Gastrocnemius medialis (tissue), 4 donors: ENCODE measurements around the gene TMPRSS3. TPM values are rescaled to one million over a fixed set of nuclear protein-coding genes. Genes with fewer than 3 reads are reported as not detected.

Experiments used
- ATAC-seq, 2 donors: fragments of 150-250 bp; one replicate each; pipeline ENCODE4 v1.9.1; 2016
- DNase-seq, 2 donors: peaks; one replicate each; pipeline ENCODE4 v3.0.0-alpha.2; 2019
- H3K27ac ChIP-seq, 4 donors: fragments of 200-600 bp; sonication (generic); 1 replicate in 1 of 4; 2 replicates in 3 of 4; pipeline ENCODE4 v1.5.1; 2016 to 2018; ENCODE audit warnings: mild to moderate bottlenecking in 2 of 4, moderate library complexity in 1 of 4
- H3K27me3 ChIP-seq, 3 donors: fragments of 200-600 bp; sonication (generic) in 2 of 3; 1 replicate in 1 of 3; 2 replicates in 2 of 3; pipeline versions ENCODE4 v1.5.1 to v1.6.0; 2016 to 2019; ENCODE audit warnings: mild to moderate bottlenecking in 1 of 3, moderate library complexity in 1 of 3
- H3K36me3 ChIP-seq, 2 donors: fragments of 200-600 bp; sonication (generic) in 1 of 2; one replicate each; pipeline ENCODE4 v1.5.1; 2017 to 2018
- H3K4me1 ChIP-seq, 2 donors: fragments of 200-600 bp; sonication (generic) in 1 of 2; one replicate each; pipeline ENCODE4 v1.5.1; 2016 to 2017; ENCODE audit warnings: mild to moderate bottlenecking in 2 of 2
- H3K4me3 ChIP-seq, 4 donors: fragments of 200-600 bp; sonication (generic) in 3 of 4; 1 replicate in 1 of 4; 2 replicates in 3 of 4; pipeline ENCODE4 v1.5.1; 2016 to 2019; ENCODE audit warnings: mild to moderate bottlenecking in 2 of 4
- H3K9me3 ChIP-seq, 3 donors: fragments of 200-600 bp; sonication (generic) in 2 of 3; 1 replicate in 1 of 3; 2 replicates in 2 of 3; pipeline ENCODE4 v1.5.1; 2016 to 2019
- POLR2A ChIP-seq, 2 donors: fragments of 450-650 bp; IDR thresholded peaks; one replicate each; pipeline ENCODE4 v1.6.1; 2017; ENCODE audit warnings: antibody characterized with exemption in 2 of 2, mild to moderate bottlenecking in 2 of 2, moderate library complexity in 2 of 2
- in situ Hi-C, 4 donors: fragments of 200-750 bp; cut with MboI; loops; one replicate each; pipeline versions ENCODE4 v1.15.0 to v1.8.0; 2017; ENCODE audit warnings: low sequenced_read_pairs in 4 of 4
- intact Hi-C: fragments of 100-400 bp; cut with DNase I; formaldehyde crosslinking; loops from one replicate; pipeline ENCODE4 v1.15.1; 2023; ENCODE audit warnings: low total_unique reads
- total RNA-seq, 4 donors: library from RNA; depleted of rRNA; stranded (reverse); fragments of >200 nt; gene quantifications; one replicate each; pipeline versions ENCODE4 v1.1.0 to v1.2.3, GENCODE V29; 2016
- TF ChIP-seq, protein P1 (sequence below), 5 experiments: fragments of 450-650 bp in 3 of 5; fragments of 200-600 bp in 2 of 5; sonication (generic) in 2 of 5; IDR thresholded peaks in 4 of 5; conservative IDR thresholded peaks in 1 of 5; 1 replicate in 4 of 5; 2 replicates in 1 of 5; pipeline ENCODE4 v1.5.1; 2016 to 2019; ENCODE audit warnings: antibody characterized with exemption in 5 of 5, mild to moderate bottlenecking in 3 of 5, moderate library complexity in 3 of 5

TMPRSS3 gene
- total RNA-seq, 4 donors from 2014 or later, result not detected

DNA sequence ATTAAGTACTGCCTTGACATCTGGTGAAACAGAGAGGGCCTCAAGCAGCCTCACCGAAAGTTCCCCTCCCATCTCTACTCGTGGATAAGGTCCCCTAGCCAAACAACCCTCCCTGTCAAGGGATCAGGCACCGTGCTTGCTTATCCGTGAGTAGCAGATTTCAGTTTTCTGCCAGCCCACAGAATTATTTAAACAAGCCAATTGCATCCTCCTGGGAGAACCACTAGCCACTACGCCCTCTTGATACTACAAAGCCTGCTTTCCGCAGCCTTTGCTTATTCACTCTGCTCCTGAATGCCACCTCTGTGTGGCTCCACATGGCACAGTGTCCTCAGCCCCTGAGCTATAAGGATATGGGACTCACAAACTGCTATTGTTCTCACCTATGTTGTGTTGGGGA, 39.2 kb downstream of the TMPRSS3 start:
- in situ Hi-C loops (no loop called here), intact Hi-C loops (no loop called here)
- H3K9me3 ChIP-seq, result no peaks in the 10 kb centered on the region
- H3K27ac ChIP-seq, result no peak overlapping the region
- no peaks in the 10 kb centered on the region for H3K4me1 ChIP-seq
- no peak for ATAC-seq
- no peak overlapping the region for H3K4me3 ChIP-seq
- H3K27me3 ChIP-seq, result peaks cover 12 to 15% (median 13%) of the 10 kb centered on the region in 3 donors
- TF ChIP-seq, protein P1, sequence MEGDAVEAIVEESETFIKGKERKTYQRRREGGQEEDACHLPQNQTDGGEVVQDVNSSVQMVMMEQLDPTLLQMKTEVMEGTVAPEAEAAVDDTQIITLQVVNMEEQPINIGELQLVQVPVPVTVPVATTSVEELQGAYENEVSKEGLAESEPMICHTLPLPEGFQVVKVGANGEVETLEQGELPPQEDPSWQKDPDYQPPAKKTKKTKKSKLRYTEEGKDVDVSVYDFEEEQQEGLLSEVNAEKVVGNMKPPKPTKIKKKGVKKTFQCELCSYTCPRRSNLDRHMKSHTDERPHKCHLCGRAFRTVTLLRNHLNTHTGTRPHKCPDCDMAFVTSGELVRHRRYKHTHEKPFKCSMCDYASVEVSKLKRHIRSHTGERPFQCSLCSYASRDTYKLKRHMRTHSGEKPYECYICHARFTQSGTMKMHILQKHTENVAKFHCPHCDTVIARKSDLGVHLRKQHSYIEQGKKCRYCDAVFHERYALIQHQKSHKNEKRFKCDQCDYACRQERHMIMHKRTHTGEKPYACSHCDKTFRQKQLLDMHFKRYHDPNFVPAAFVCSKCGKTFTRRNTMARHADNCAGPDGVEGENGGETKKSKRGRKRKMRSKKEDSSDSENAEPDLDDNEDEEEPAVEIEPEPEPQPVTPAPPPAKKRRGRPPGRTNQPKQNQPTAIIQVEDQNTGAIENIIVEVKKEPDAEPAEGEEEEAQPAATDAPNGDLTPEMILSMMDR (IDR thresholded peaks at IDR 0.05 in 4 of 5, conservative IDR thresholded peaks at IDR 0.05 in 1 of 5), result no peak
- no peak for TF ChIP-seq POLR2A (IDR thresholded peaks at IDR 0.05)
- H3K36me3 ChIP-seq, result no peaks in the 10 kb centered on the region
- no peak for DNase-seq

DNA sequence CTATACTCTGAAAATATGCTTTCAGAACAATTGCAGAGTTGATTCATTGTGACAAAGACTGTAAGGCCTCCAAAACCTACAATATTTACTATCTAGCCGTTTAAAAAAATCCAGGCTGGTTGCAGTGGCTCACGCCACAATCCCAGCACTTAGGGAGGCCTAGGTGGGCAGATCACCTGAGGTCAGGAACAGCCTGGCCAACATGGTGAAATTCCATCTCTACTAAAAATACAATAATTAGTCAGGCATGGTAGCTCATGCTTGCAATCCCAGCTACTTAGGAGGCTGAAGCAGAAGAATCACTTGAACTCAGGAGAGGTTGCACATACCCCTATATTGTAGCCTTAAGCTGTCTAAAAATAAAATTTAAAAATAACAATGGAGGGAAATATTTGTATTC, 39.8 kb downstream of the TMPRSS3 start:
- Histone ChIP-seq H3K4me3 (no peak overlapping the region), H3K27me3 (peaks cover 9 to 15% (median 10%) of the 10 kb centered on the region in 3 donors), H3K36me3 (no peaks in the 10 kb centered on the region), H3K27ac (no peak overlapping the region), H3K4me1 (no peaks in the 10 kb centered on the region), H3K9me3 (no peaks in the 10 kb centered on the region)
- in situ Hi-C loops (no loop called here), intact Hi-C loops (no loop called here)
- TF ChIP-seq, protein P1 (IDR thresholded peaks at IDR 0.05 in 4 of 5, conservative IDR thresholded peaks at IDR 0.05 in 1 of 5), result no peak
- TF ChIP-seq POLR2A (IDR thresholded peaks at IDR 0.05), result no peak
- DNase-seq, result no peak
- ATAC-seq, result no peak

DNA sequence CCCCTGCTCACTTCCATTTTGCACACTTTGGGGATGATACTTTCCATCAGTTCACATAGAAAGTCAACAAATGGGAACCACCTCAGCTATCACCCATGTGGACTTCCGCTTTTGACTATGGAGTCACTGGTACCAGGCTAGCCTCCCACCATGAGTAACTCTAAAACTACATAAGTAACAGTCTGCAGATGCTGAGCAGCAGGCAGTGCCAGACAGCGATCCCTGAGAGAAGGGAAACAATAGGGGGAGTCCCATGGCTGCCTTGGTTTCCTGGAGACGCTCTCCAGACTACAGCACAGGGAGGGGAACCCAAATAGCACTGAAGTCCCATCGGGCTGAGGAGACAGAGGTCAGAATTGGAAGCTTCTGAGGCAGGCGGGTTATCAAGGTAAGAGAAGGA, 42.2 kb downstream of the TMPRSS3 start:
- ATAC-seq, result no peak
- H3K36me3 ChIP-seq, result no peaks in the 10 kb centered on the region
- no peak overlapping the region for H3K4me3 ChIP-seq
- no peaks in the 10 kb centered on the region for H3K9me3 ChIP-seq
- in situ Hi-C loops (no loop called here), intact Hi-C loops (no loop called here)
- no peak for TF ChIP-seq POLR2A (IDR thresholded peaks at IDR 0.05)
- TF ChIP-seq, protein P1 (IDR thresholded peaks at IDR 0.05 in 4 of 5, conservative IDR thresholded peaks at IDR 0.05 in 1 of 5), result no peak
- no peak overlapping the region for H3K27ac ChIP-seq
- H3K27me3 ChIP-seq, result peaks cover 0 to 8% (median 3%) of the 10 kb centered on the region in 3 donors
- H3K4me1 ChIP-seq, result no peaks in the 10 kb centered on the region
- no peak for DNase-seq

DNA sequence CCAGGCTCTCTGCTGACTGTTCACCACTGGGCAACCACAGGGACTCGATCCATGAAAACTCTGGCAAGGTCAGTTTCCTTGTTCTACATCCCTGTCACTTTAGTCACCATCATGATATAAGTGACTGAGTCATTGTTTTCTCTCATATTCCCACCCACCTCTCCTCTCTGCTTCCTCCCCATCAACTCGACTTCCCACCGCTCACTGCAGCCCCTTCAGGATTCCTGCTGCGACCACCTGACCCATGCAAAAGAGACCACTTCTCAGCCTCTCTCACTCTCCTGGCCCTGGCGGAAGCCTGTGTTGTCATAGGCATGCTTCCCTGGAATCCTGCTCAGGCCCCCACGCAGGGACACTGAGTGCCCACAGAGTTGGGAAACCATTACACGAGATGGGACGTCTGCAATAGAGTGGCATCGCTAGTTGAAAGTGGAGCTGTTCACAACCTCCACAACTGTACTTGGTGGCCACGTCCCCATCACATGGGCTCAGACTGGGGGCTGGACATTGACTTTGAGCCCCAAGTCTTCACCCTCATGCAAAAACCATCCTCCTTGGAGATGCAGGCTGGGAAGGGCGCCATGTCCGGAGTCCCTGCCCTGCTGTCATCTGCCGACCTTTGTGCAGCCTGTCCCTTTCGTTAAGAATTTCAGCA, 43.3 kb downstream of the TMPRSS3 start:
- no peaks in the 10 kb centered on the region for H3K4me1 ChIP-seq
- no peak overlapping the region for H3K27ac ChIP-seq
- in situ Hi-C loops (no loop called here), intact Hi-C loops (no loop called here)
- ATAC-seq, result no peak
- TF ChIP-seq POLR2A (IDR thresholded peaks at IDR 0.05), result no peak
- TF ChIP-seq, protein P1 (IDR thresholded peaks at IDR 0.05 in 4 of 5, conservative IDR thresholded peaks at IDR 0.05 in 1 of 5), result no peak
- no peak overlapping the region for H3K4me3 ChIP-seq
- H3K27me3 ChIP-seq, result peaks cover 0 to 4% (median 0%) of the 10 kb centered on the region in 3 donors
- DNase-seq, result no peak
- no peaks in the 10 kb centered on the region for H3K9me3 ChIP-seq
- H3K36me3 ChIP-seq, result no peaks in the 10 kb centered on the region
